Anterior cingulate cortex (tissue), 58 donors: Measurements from ENCODE around the gene LRRN2.

Source experiments
- DNase-seq, 58 donors: peaks; one replicate each; lab custom pipeline; 2025; lab: John Stamatoyannopoulos, UW

Gene LRRN2

DNA sequence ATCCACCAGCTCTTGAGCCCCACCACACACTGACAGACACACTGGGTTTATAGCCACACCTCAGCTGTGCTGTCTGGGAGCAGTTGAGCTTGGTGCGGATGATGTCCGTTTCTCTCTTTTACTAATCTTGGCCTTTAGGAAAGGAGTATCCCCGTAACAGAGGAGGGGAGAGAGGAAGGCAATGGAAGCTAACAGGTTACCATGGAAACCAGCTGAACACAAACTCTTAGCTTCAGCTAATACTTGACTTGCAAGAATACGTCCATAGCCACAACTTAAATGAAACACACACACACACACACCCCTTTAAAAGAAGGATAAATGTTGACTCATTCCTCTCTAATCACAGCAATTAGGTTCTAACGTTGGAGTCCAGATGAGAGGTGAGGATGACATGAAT lies 28.0 kb upstream of the LRRN2 start:
- DNase-seq = no peak

DNA sequence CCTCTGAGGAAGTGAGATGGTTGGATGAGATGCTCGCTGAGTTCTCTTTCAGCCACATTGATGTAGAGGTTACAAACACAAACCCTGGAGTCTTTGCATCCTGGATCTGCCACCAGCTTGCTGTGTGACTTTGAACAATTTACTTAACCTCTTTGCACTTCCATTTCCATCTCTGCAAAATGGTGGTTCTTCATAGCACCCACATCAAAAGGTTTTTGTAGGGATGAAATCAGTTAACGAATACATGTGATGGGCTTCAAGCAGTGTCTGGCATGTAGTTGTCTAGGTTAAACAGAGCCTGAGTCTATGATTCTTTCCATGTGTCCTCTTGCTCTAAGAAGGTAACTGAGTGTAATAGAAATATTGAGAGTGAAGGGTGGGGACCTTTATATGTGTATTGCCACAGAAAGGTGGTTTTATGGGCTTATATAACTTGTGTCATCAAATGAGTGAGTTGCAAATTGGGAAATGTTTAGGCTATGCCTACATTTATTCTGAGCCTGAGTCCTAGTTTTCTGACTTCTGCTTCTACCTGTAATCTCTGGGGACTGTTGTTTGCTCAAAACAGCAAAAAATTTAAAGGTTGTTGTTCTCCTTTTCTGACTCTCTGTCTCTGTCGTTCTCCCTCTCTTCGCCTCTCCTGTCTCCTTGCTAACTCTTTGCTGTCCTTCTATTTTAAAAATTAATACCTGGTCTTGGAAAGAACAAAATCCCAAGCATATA lies 27.3 kb upstream of the LRRN2 start:
- no peak for DNase-seq

DNA sequence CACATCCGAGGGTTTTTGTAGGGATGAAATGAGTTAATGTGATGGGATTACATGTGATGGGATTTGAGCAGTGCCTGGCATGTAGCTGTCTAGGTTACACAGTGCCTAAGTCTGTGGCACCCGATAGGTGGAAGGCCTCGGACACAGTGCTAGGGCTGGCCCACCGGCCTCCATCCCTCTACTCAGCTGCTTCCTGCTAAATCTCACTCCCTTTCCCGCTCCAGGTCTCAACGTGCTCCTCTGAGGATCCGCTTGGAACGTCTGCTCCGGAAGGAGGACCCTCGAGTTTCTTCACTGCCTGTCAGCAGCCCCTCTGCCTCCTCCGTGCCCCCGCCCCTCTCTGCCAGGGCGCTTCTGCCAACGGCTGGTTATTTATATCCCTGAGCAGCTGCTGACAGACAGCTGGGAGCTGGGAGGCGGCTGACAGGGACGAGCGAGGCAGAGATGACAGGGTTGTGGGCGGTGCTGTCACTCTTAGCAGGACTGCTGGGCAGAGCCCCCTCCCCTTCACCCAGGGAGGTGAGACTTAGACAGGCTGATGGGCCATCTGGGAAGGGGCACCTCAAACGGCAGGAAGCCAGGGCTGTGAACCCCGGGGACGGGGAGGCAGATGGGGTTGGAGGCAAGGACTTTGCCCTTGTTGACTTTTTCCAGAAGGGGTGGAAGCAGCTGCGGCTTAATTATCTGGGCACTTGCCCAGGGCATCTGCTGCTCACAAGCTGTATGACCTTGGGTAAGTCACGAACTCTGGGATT lies 26.6 kb upstream of the LRRN2 start:
- DNase-seq = peak in 30 of 58 donors; percentile 7 to 66 (median 36)

DNA sequence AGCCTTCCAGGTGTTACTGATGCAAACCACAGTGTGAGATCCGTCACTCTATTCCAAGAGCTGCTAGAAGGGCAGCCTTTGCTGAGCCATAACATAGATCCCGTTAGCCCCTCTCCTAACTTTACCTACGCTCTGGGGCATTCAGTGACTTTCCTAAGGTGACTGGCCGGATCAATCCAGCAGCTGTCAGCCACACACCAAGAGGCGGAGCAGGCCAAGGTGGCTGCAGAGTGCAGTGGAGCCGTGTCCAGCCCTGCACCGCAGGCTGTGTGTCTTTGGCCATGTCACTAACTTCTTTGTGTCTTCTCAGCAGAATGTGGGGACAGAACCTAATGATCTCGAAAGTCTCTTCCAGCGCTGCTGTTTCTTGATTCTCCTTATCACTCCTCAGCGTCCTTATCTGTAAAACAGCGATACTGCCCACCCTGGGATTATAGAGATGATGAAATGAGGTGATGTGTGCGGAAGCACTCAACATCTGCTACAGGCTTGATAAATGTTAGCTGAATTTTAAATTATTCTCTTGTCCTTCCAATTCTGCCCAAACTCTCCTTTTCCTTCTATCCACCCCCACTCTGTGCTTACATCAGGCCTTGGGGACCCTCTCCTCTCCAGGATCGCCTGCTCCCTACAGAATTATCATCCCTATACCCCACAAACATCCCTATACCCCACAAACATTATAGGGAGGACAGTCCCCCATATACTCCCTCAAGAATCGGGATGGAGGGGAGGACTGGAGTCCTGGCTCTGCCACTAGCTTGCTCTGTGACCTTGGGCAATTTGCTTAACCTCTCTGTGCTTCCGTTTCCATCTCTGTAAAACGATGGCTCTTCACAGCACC lies 25.8 kb upstream of the LRRN2 start:
- no peak for DNase-seq

DNA sequence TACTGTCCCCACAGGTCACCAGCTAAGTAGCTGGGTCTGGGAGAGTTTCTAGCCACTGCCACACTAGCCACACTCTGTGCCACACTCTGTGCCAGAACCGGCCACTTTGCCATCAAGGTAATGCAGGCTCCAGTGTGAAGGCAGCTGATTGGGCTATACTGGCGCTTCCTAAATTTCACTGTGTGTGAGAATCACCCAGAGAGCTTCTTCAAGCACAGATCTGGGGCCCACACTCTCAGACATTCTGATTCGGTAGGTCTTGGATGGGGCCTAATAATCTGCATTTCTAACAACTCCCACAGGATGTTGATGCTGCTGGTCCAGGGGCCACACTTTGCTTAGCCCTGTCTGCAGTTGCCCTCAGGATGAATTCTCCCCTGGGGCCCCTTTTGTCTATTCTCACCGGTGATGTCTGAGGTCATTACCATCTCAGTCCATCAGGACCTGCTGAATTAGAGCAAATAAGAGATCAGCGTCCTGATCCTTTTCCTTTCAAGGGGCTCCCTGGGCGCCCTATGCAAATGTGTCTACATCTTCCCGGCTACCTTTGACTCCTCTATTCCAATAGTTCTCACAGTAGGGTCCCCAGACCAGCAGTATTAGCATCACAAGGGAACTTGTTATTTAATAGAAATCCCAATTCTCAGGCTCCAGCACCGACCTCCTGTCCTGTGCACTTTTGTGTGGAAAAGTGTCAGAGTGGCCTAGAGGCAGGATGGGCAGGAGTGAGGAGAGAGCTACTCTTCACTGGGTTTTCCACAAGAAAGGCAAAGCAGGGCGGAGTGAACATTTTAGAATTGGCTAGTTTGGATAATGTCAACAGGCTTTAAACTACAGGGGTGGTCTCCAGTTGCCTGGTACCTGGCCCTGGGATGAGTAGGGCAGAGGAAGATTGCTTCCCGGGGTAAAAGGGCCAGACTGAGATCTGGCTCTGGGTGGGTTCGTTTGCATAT lies 24.7 kb upstream of the LRRN2 start:
- no peak for DNase-seq

DNA sequence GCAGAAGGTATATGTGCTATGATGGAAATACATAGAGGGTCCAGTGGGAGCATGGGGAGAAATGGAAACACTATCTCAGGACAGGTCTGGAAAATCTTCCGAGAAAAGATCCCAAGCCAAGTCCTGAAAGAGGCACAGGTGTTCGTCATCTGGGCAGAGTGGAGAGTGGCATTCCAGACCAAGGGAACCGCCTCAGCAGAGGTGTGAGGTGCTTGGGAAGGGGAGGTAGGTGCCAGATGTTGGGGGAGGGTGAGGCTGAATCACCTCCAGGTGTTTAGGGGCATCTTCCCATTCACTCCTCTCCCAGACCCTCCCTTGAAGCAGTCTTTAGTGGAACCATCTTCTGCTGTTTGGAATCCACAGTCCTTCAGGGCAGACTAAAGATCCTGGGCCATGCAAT lies 23.5 kb upstream of the LRRN2 start:
- DNase-seq = no peak

DNA sequence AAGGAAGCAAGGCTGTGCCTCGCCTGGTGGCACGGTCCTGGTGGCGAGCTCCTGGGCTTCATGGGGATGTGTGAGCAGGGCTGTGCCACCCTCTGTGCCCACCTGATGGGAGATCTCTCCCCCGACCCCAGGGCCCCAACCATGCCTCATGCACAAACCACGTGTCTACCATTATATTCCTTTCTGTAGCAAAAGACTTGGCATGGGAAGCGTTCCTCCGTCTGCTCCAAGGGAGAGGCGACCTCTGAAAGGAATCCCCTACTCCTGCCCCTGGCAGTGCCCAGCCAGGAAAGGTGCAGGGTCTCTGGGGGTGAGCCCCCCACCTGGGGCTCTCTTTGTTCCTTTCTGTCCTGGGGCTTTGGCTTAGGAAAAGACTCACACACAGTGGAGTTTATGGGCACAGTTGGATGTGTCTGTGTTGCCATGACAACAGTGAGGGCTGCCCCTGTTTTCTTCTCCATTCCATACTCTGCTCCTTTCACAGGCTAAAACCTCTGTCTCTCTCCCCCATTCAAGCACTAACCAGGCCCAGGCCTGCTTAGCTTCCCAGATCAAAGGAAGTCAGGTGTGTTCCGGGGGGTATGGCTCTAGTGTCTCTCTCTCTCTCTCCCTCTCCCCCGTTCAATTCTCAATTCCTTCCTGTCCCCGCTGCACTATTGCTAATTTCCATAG lies 21.4 kb upstream of the LRRN2 start:
- DNase-seq = peak in 18 of 58 donors; percentile 10 to 66 (median 37)

DNA sequence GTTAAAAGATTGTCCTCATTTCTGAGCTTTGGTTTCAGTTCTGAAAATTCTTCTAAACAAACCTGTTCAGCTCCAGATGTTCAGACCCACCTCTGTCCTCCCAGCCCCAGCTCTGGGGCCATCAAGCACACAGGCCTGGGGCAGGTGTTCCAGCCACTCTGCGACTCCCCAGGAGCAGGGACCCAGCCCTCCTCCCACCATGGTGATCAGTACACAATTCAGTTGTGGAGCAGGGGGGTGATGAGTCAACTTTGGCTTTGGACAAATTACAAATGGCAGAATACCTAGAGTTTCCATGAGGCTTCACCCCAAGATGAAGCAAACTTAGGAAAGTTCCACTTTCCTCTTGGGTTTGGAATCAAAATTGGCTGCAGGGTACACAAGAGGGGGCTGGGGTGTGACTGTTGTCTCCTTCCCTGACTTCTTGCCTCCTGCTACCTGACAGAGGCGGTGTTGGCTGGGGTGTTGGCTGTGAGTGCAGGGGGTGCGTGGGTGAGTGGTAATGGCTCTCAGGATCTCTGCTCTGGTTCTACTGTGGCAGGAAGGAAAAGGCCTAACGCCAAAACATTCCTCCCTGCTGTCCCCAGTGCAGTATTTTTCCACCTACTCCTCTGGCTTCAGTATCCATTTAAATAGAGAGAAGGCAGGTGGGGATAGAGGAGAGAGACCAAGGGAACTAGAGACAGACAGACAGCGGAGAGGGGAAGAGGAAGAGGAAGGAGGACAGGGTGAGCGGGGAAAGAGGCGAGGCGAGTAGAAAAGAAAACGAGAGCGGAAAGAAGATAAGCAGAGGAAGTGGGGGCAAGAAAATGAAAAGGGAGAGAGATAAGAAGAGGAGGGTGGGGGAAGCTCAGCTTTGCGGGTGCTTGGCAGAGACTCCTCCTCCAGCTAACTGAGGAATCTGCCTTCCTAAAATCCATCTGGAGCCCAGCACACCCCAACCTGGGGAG lies 20.6 kb upstream of the LRRN2 start:
- DNase-seq = peak in 10 of 58 donors; percentile 11 to 62 (median 38)

DNA sequence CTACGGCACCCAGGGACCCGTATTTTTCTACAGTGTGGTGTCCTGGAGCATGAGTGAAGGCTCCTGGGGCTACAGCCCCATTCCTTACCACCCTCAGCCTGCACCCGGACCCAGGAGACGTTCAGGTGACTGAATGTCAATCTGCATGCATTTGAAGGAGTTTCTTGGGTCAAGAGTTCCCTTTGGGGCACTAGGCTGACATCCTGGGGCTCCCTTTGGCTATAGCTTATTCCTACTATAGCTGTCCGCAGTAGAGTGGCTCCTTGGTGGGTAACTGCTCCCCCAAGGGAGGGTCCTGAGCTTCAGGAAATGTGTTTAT lies 19.9 kb upstream of the LRRN2 start:
- DNase-seq = no peak

DNA sequence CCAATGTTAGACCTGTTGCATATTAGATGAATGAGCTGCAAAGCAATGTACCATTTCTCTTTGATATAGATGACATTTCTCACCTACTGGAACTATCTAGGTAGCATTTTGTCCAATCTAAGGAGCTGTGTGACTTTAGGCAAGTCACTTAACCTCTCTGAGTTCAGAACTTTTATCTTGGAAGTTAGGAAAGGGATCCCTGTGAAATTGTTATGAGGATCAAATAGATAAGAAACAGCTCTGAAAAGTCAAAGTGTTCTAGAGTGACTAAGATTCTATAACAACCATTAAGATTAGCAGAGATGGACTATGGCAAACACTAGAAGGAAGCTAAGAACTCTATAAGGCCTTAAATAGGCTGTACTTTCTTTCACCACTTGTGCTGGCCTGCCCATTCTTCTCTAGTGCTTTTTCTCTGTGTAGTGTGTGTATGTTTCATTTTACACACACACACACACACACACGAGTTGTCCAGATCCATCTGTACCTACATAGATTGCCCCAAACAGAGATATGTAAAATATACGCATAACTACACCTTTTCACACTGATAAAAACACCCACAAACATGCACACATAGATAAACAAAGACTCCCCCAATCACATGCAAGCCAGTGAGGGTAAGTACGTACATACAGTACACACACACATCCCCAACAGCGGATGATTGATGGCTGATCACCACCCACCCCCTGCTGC lies 19.4 kb upstream of the LRRN2 start:
- DNase-seq = no peak

DNA sequence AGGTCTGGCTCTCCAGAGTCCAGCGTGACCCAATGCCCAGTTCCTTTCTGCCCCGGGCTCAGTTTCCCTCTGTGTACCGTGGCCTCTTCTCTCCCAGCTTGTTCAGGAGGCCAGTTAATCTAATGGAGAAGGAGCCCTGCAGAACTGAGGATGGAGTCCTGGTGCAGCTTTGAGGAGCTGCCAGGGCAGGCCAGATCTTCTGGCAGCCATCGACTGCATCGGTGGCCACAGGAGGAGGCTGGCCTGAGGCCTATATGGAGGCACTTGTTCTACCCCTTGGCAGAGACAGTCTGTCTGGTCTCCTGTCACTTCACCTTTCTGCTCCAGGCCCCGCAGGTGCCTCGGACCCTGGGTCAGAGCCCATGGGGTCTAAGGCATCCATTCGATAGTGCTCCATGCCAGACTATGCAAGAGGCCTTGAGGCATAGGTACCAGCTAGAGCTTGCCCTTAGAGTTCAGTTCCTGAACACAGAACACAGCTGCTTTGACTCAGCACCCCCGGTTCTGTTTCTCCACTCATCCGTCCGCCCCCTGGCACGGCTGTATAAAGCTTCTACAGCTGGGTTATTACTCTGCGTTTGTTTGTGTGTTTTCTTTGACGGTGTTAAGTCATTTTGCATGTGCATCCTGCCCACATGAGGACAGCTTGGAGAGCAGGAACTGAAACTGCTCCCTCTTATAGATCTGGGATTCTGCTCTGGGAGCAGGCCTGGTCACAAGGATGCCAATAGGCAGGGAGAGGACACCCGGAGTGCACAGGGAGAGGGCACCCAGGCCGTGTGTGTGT lies 18.5 kb upstream of the LRRN2 start:
- peak in 2 of 58 donors; percentile 6 to 25 for DNase-seq

DNA sequence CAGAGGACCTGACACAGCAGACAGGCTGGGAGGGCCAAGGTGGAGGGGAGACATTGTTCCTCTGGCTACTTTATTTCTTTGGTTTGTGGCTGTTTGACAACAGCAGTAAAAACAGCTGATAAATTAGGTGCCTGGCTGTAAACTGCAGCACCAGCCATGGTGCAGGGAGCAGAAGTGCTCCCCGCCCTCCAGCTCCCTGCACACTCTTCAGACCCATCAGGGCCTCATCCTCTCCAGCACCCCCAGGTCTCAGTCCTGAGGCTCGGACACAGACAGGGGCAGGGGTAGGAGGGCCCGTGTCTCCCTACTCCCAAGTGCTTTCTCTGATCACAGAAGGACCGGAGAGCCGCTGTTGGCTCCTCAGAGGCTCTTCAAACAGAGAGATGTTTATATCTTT lies 17.7 kb upstream of the LRRN2 start:
- no peak for DNase-seq

DNA sequence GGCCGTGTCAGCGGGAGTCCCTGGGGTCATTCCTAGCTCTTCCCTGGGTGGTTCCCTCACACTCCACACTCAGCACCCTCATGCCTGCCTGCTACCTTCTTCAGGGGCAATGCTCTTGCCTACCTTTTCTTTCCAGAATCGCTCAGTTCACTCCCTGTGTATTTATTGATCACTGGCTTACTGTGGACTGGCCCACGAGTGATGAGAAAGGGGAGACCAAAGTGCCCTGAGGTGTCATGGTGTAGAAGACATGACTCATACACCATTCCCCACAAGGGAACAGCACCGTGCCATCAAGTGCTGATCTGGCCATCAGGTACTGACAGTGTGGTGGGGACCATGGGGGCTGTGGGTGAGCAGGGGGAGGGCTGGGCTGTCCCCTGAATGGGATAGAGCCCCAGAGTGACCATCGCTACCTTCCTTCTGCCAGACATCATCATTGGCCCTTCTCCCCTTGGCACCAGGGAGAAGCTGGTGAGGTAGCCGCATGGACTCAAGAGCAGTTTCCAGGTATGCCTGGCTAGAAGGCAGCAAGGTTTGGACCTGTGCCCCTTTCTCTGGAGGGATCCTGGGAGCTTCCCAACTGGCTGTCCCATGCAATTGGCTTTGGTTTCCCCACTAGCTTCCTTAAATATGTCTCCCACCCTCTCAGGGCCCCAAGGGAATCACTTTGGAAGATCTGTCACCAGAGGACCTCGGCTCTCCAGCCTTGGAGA lies 17.2 kb upstream of the LRRN2 start:
- no peak for DNase-seq

DNA sequence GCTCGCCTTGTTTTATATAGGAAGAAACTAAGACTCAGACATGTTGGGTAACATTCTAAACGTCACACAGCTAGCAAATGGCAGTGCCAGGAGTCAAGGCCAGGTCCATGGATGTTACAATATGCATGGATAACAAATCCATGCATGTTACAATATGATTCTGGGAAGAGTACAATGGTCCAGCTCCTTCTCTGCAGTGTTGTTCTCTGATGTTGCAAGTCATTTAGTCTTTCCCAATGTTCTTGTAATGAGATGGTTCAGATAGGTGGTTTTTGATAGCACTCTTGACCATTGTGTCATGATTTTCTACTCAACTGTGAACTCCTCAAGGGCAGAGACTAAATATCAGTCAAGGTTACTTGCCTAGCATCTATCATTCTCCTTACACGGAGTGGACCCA lies 15.7 kb upstream of the LRRN2 start:
- DNase-seq = no peak

DNA sequence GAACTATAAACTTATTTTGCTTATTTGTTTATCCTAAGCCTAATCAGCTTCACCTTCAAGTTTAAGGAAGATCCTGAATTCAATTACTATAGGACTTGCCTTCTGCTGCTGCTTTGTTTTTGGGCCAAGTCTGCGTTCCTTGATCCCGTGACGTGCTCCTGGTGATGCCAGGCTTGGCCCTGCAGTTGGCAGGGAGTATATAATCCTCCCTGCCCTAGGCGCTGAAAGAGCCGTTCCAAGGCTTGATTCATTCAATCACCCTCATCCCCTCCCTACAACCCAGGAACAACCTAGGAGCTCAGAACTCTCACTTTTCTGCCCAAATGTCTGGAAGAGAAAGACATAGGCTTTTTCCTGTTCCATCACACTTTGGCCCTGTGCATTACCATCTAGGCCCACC lies 12.4 kb upstream of the LRRN2 start:
- peak in 2 of 58 donors; percentile 20 to 34 for DNase-seq

DNA sequence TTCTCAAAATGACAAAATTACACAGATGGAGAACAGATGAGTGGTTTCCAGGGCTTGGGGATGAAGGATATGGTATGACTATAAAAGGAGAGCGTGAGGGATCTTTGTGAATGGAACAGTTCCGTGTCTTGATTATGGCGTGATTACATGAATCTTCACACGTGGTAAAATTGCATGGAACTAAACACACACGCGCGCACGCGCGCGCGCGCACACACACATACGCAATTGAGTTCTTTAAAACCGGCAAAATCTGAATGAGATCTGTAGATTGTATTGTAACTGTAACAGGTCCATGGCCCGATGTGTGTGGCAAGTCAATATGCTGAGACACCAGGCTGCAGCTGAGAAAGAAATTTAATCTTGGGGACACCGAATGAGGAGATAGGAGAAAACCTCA lies 11.1 kb upstream of the LRRN2 start:
- no peak for DNase-seq
